ENCODE data around the gene COMMD3.

GRCh38 chr10:22309180-22310000, 6.8 kb upstream of the COMMD3 start:
- no peak for TF ChIP-seq CTCF (IDR thresholded peaks at IDR 0.05)
- TF ChIP-seq POLR2A (IDR thresholded peaks at IDR 0.05), result no peak

Data from thyroid gland (tissue), 4 donors.